Upper lobe of left lung (tissue), 4 donors: ENCODE measurements around the gene VMP1.

Experiments
- CTCF ChIP-seq, 6 experiments: fragments of 450-650 bp in 4 of 6; fragments of 200-600 bp in 2 of 6; sonication (generic) in 2 of 6; IDR thresholded peaks; one replicate each; pipeline ENCODE4 v1.5.1; 2016 to 2019; ENCODE audit warnings: antibody characterized with exemption in 6 of 6
- EP300 ChIP-seq, 4 donors: sonication (generic); formaldehyde crosslinking; IDR thresholded peaks; one replicate each; pipeline ENCODE4 v1.5.1; 2017; ENCODE audit warnings: antibody characterized with exemption in 4 of 4, control low read depth in 2 of 4
- POLR2AphosphoS5 ChIP-seq, 2 donors: sonication (generic); formaldehyde crosslinking; IDR thresholded peaks; one replicate each; pipeline ENCODE4 v1.5.1; 2017; ENCODE audit warnings: antibody characterized with exemption in 2 of 2

GRCh38 chr17:59863616-59864015 is 156.2 kb downstream of the VMP1 start:
- TF ChIP-seq EP300 (IDR thresholded peaks at IDR 0.05) (no peak), POLR2AphosphoS5 (IDR thresholded peaks at IDR 0.05) (no peak), CTCF (IDR thresholded peaks at IDR 0.05) (no peak)
